ENCODE results near the gene KCNE2. TPM values are rescaled to one million over a fixed set of nuclear protein-coding genes. Genes with fewer than 3 reads are reported as not detected.

Gene KCNE2
- total and polyA plus RNA-seq, 2 of the 8 experiments (the other 6 are each of a cell fraction or from before 2014, with no cell fraction given) = 0.09 to 0.37 TPM

- no peak overlapping the region for H3K4ac ChIP-seq (replicated peaks; ENCODE audit: insufficient read length, low read depth, low read length)
- TF ChIP-seq MAX (IDR thresholded peaks at IDR 0.05) (no peak), SAP30 (IDR thresholded peaks at IDR 0.05; ENCODE audit: insufficient read depth, insufficient replicate concordance, low read length) (no peak), POU5F1 (IDR thresholded peaks at IDR 0.05; ENCODE audit: low read depth, low read length) (no peak), CBX5 (IDR thresholded peaks at IDR 0.05; ENCODE audit: low read depth, low read length) (no peak), SIRT6 (IDR thresholded peaks at IDR 0.05; ENCODE audit: low read length) (no peak), NANOG (IDR thresholded peaks at IDR 0.05; ENCODE audit: insufficient read depth, low read depth, low read length, poor library complexity, severe bottlenecking) (no peak), EZH2 (IDR thresholded peaks at IDR 0.05; ENCODE audit: low read depth, low read length, severe bottlenecking) (no peak), ZNF274 (IDR thresholded peaks at IDR 0.05; ENCODE audit: borderline replicate concordance, extremely low read depth, low read length) (no peak), EP300 (IDR thresholded peaks at IDR 0.05; ENCODE audit: borderline replicate concordance in 1 of 2, low read depth in 2 of 2, low read length in 2 of 2) (no peak)
- H3K79me2 ChIP-seq (ENCODE audit: control insufficient read depth in 1 of 2, insufficient read depth in 2 of 2, low read length in 2 of 2) = no peaks in the 10 kb centered on the region
- no peaks in the 10 kb centered on the region; the same call in 1 of the 2 replicates for H3K23me2 ChIP-seq (ENCODE audit: low read depth, low read length)
- no peak overlapping the region for H2BK5ac ChIP-seq (ENCODE audit: low read depth, low read length)
- no peaks in the 10 kb centered on the region for H3K36me3 ChIP-seq (ENCODE audit: control insufficient read depth in 2 of 4, insufficient read depth in 4 of 4, low read length in 3 of 4)
- CTCF ChIA-PET (ENCODE audit: partially characterized antibody) = interaction anchor here (1.0 to 4.8 kb wide), 3 partner anchors 8 to 15 kb away, joined by 3 to 33 read pairs (median 4); no protein-coding TSS in a partner anchor
- H2BK12ac ChIP-seq (ENCODE audit: low read depth, low read length) = no peak overlapping the region
- WGBS, 2 experiments (ENCODE audit: extremely low coverage in 1 of 2, insufficient coverage in 1 of 2, insufficient read length in 1 of 2, insufficient replicate concordance in 2 of 2, low coverage in 1 of 2, low lambda C conversion rate in 2 of 2, missing lambda C conversion rate in 1 of 2) = 82% methylated on average over 5 of the region's 5 CpGs; no CpG with 5 or more reads in 1 of the 2 experiments
- H2AFZ ChIP-seq (ENCODE audit: low read length) = no peak overlapping the region
- no peaks in the 10 kb centered on the region for H3K27me3 ChIP-seq (replicated peaks in 1 of 4; ENCODE audit: control insufficient read depth in 3 of 4, extremely low read depth in 1 of 4, insufficient read depth in 3 of 4, low read length in 3 of 4)
- no peak overlapping the region for H4K8ac ChIP-seq (ENCODE audit: extremely low read depth, insufficient read depth, low read length)
- no peaks in the 10 kb centered on the region for H3K9me3 ChIP-seq (ENCODE audit: insufficient read depth in 2 of 2, low read depth in 1 of 2, low read length in 1 of 2)
- FAIRE-seq (no peak), DNase-seq (ENCODE audit: low read depth in 1 of 2, low spot score in 2 of 2) (no peak)
- no peak overlapping the region for H2AK5ac ChIP-seq (ENCODE audit: low read depth, low read length)
- H3K4me2 ChIP-seq (ENCODE audit: insufficient read depth in 1 of 2, low read depth in 2 of 2, low read length in 2 of 2) = no peak overlapping the region
- H3K23ac ChIP-seq (ENCODE audit: insufficient read length) = no peak overlapping the region
- no peak overlapping the region for H3K18ac ChIP-seq (ENCODE audit: extremely low read depth, low read length)
- no peak overlapping the region for H4K91ac ChIP-seq (replicated peaks; ENCODE audit: insufficient read length, low read length)
- POLR2A ChIA-PET (ENCODE audit: partially characterized antibody) = no interaction called here
- H2BK15ac ChIP-seq (ENCODE audit: low read length) = no peak overlapping the region
- H3K27ac ChIP-seq (ENCODE audit: low read depth, low read length) = no peak overlapping the region
- no peak overlapping the region for H3K9ac ChIP-seq (replicated peaks in 1 of 4; ENCODE audit: extremely low read depth in 1 of 4, low read depth in 3 of 4, low read length in 3 of 4)
- no peak overlapping the region for H2BK20ac ChIP-seq (ENCODE audit: low read length)
- H4K5ac ChIP-seq (ENCODE audit: insufficient read length, low read depth, low read length) = no peak overlapping the region
- no peak overlapping the region for H2BK120ac ChIP-seq (replicated peaks; ENCODE audit: low read depth, low read length)
- no peak overlapping the region for H3K56ac ChIP-seq (replicated peaks; ENCODE audit: insufficient read length, low read depth, low read length)
- no peak overlapping the region for H3K4me3 ChIP-seq (ENCODE audit: extremely low read depth in 1 of 4, insufficient read depth in 2 of 4, low read depth in 3 of 4, low read length in 4 of 4)
- no peaks in the 10 kb centered on the region for H4K20me1 ChIP-seq (replicated peaks in 1 of 2; ENCODE audit: control insufficient read depth in 1 of 2, insufficient read depth in 2 of 2, low read length in 2 of 2)
- H3K14ac ChIP-seq (ENCODE audit: insufficient read length) = no peak overlapping the region
- H3K79me1 ChIP-seq (ENCODE audit: low read depth, low read length) = no peaks in the 10 kb centered on the region
- H3K4me1 ChIP-seq (replicated peaks in 1 of 4; ENCODE audit: control insufficient read depth in 3 of 4, insufficient read depth in 4 of 4, low read length in 3 of 4) = no peaks in the 10 kb centered on the region; a peak in 2 of 7 replicates
Measured at GRCh38 chr21:34336245-34336644, 27.6 kb upstream of the KCNE2 start.

All from H1 (cell line).